Measurements from ENCODE around the gene SSR3.

- no peak for TF ChIP-seq CTCF (IDR thresholded peaks at IDR 0.05)
- no peak for TF ChIP-seq ZFX (IDR thresholded peaks at IDR 0.05; ENCODE audit: borderline replicate concordance)
Measured at GRCh38 chr3:156535798-156536197, 19.1 kb downstream of the SSR3 start.
